Upper lobe of left lung (tissue), 6 donors: ENCODE results near the gene PCOLCE2. TPM values are rescaled to one million over a fixed set of nuclear protein-coding genes. Genes with fewer than 3 reads are reported as not detected.

ENCODE experiments used
- ATAC-seq, 2 donors: fragments of 200-7000 bp; cut with Tn5 transposase; one replicate each; pipeline ENCODE4 v1.9.1; 2022; ENCODE audit warnings: mild to moderate bottlenecking in 2 of 2, moderate library complexity in 2 of 2; ENCODE audit not compliant: low FRiP score in 2 of 2
- DNase-seq, 2 donors: peaks; one replicate each; pipeline ENCODE4 v3.0.0-alpha.2; 2019 to 2020
- H3K27ac ChIP-seq, 4 donors: fragments of 200-600 bp; sonication (generic); one replicate each; pipeline ENCODE4 v1.5.1; 2016 to 2019
- H3K27me3 ChIP-seq, 4 donors: fragments of 200-600 bp; sonication (generic); one replicate each; pipeline ENCODE4 v1.5.1; 2017 to 2019
- H3K36me3 ChIP-seq, 4 donors: fragments of 200-600 bp; sonication (generic); one replicate each; pipeline ENCODE4 v1.5.1; 2016 to 2019
- H3K4me1 ChIP-seq, 4 donors: fragments of 200-600 bp; sonication (generic); one replicate each; pipeline ENCODE4 v1.5.1; 2018 to 2019
- H3K4me3 ChIP-seq, 4 donors: fragments of 200-600 bp; sonication (generic); one replicate each; pipeline ENCODE4 v1.5.1; 2017 to 2019; ENCODE audit warnings: mild to moderate bottlenecking in 2 of 4, moderate library complexity in 1 of 4
- H3K9me3 ChIP-seq, 4 donors: fragments of 200-600 bp; sonication (generic); one replicate each; pipeline ENCODE4 v1.5.1; 2018 to 2019
- CTCF ChIP-seq, 6 experiments: fragments of 450-650 bp in 4 of 6; fragments of 200-600 bp in 2 of 6; sonication (generic) in 2 of 6; IDR thresholded peaks; one replicate each; pipeline ENCODE4 v1.5.1; 2016 to 2019; ENCODE audit warnings: antibody characterized with exemption in 6 of 6
- EP300 ChIP-seq, 4 donors: sonication (generic); formaldehyde crosslinking; IDR thresholded peaks; one replicate each; pipeline ENCODE4 v1.5.1; 2017; ENCODE audit warnings: antibody characterized with exemption in 4 of 4, control low read depth in 2 of 4
- POLR2A ChIP-seq, 4 donors: fragments of 450-650 bp; IDR thresholded peaks; one replicate each; pipeline ENCODE4 v1.5.1; 2016 to 2017; ENCODE audit warnings: antibody characterized with exemption in 4 of 4, mild to moderate bottlenecking in 2 of 4
- POLR2AphosphoS5 ChIP-seq, 2 donors: sonication (generic); formaldehyde crosslinking; IDR thresholded peaks; one replicate each; pipeline ENCODE4 v1.5.1; 2017; ENCODE audit warnings: antibody characterized with exemption in 2 of 2
- WGBS, 2 donors: methylation state at CpG; one replicate each; pipeline ENCODE4 v1.1.5; 2017 to 2018; 5-methylcytosine and 5-hydroxymethylcytosine counted together
- total RNA-seq, 6 donors: library from RNA; depleted of rRNA in 4 of 6; stranded (reverse); fragments of >200 nt in 4 of 6; gene quantifications; one replicate each; pipeline versions ENCODE4 v1.1.0 to v1.2.1, GENCODE V29; 2016 to 2021
- donor health status: DM: no; HTN: no; CAD: no; lungs with moderate emphysema.
- donor health status: DM: no; HTN: yes; CAD: no; lungs with severe emphysema.

The PCOLCE2 gene
- total RNA-seq, 6 donors from 2014 or later, result 9.4 to 46.3 (median 17.9) TPM

- H3K9me3 ChIP-seq, result no peaks in the 10 kb centered on the region
- H3K36me3 ChIP-seq, result peaks cover 0 to 12% (median 2%) of the 10 kb centered on the region in 4 donors
- no peaks in the 10 kb centered on the region for H3K27me3 ChIP-seq
- no peak overlapping the region for H3K27ac ChIP-seq
- no peaks in the 10 kb centered on the region for H3K4me1 ChIP-seq
- no peak for DNase-seq
- no peak for ATAC-seq
- TF ChIP-seq POLR2A (IDR thresholded peaks at IDR 0.05) (no peak), POLR2AphosphoS5 (IDR thresholded peaks at IDR 0.05) (no peak), CTCF (IDR thresholded peaks at IDR 0.05) (no peak), EP300 (IDR thresholded peaks at IDR 0.05) (no peak)
- 84 to 87% methylated on average over 9 of the region's 9 CpGs for WGBS, 2 donors
- H3K4me3 ChIP-seq, result no peak overlapping the region
Observed at GRCh38 chr3:142808103-142808917, 80.6 kb downstream of the PCOLCE2 start.

- no peak for ATAC-seq
- DNase-seq, result no peak
- no peaks in the 10 kb centered on the region for H3K27me3 ChIP-seq
- no peaks in the 10 kb centered on the region for H3K9me3 ChIP-seq
- no peak overlapping the region for H3K27ac ChIP-seq
- no peak for TF ChIP-seq POLR2AphosphoS5 (IDR thresholded peaks at IDR 0.05)
- TF ChIP-seq EP300 (IDR thresholded peaks at IDR 0.05), result no peak
- 42 to 77% methylated on average over 1 of the region's 1 CpG for WGBS, 2 donors
- H3K4me1 ChIP-seq, result no peaks in the 10 kb centered on the region
- H3K4me3 ChIP-seq, result no peak overlapping the region
- peaks cover 0 to 12% (median 2%) of the 10 kb centered on the region in 4 donors for H3K36me3 ChIP-seq
Observed at GRCh38 chr3:142802891-142803290, 86.0 kb downstream of the PCOLCE2 start.

- Histone ChIP-seq H3K27ac (no peak overlapping the region), H3K4me1 (no peaks in the 10 kb centered on the region), H3K36me3 (peaks cover 0 to 12% (median 2%) of the 10 kb centered on the region in 4 donors), H3K9me3 (no peaks in the 10 kb centered on the region), H3K27me3 (no peaks in the 10 kb centered on the region), H3K4me3 (no peak overlapping the region)
- no peak for ATAC-seq
- DNase-seq, result no peak
- TF ChIP-seq POLR2AphosphoS5 (IDR thresholded peaks at IDR 0.05) (no peak), EP300 (IDR thresholded peaks at IDR 0.05) (no peak), CTCF (IDR thresholded peaks at IDR 0.05) (no peak), POLR2A (IDR thresholded peaks at IDR 0.05) (no peak)
- WGBS, 2 donors, result 85 to 88% methylated on average over 2 of the region's 2 CpGs
Observed at GRCh38 chr3:142801746-142802145, 87.1 kb downstream of the PCOLCE2 start.

- no peaks in the 10 kb centered on the region for H3K27me3 ChIP-seq
- H3K27ac ChIP-seq, result no peak overlapping the region
- H3K36me3 ChIP-seq, result no peaks in the 10 kb centered on the region
- no peak overlapping the region for H3K4me3 ChIP-seq
- no peaks in the 10 kb centered on the region for H3K9me3 ChIP-seq
- TF ChIP-seq POLR2AphosphoS5 (IDR thresholded peaks at IDR 0.05) (no peak), CTCF (IDR thresholded peaks at IDR 0.05) (no peak), EP300 (IDR thresholded peaks at IDR 0.05) (no peak), POLR2A (IDR thresholded peaks at IDR 0.05) (no peak)
- no peaks in the 10 kb centered on the region for H3K4me1 ChIP-seq
- no peak for ATAC-seq
- DNase-seq, result no peak
- WGBS, 2 donors, result 57 to 72% methylated on average over 2 of the region's 2 CpGs
Observed at GRCh38 chr3:142796823-142797222, 92.1 kb downstream of the PCOLCE2 start.

- no peak for ATAC-seq
- TF ChIP-seq EP300 (IDR thresholded peaks at IDR 0.05) (no peak), POLR2A (IDR thresholded peaks at IDR 0.05) (no peak), POLR2AphosphoS5 (IDR thresholded peaks at IDR 0.05) (no peak), CTCF (IDR thresholded peaks at IDR 0.05) (no peak)
- Histone ChIP-seq H3K36me3 (no peaks in the 10 kb centered on the region), H3K27me3 (no peaks in the 10 kb centered on the region), H3K27ac (no peak overlapping the region), H3K4me1 (no peaks in the 10 kb centered on the region), H3K9me3 (no peaks in the 10 kb centered on the region), H3K4me3 (no peak overlapping the region)
- no peak for DNase-seq
- WGBS, 2 donors, result 77 to 86% methylated on average over 1 of the region's 1 CpG
Observed at GRCh38 chr3:142795332-142795731, 93.6 kb downstream of the PCOLCE2 start.
